GM11168 (cell line): ENCODE measurements around the gene KLHL5.
"Not testable (repeated sequence)": the region's sequence is repeated elsewhere in the genome, so short reads cannot be mapped to it uniquely, and the experiment has no call there.

ENCODE experiments used
- in situ Hi-C: fragments of 300-500 bp; cut with MboI; formaldehyde crosslinking; loops from one replicate; pipeline ENCODE4 v1.12.0; 2022; ENCODE audit warnings: low sequenced_read_pairs; ENCODE audit not compliant: unreplicated experiment

KLHL5 gene

GRCh38 chr4:39062094-39062769 is at the start of gene KLHL5:
KLHL5 (plus strand) TSS chr4:39062232; CDS start chr4:39062653, 421 bp downstream.
- in situ Hi-C loops = no loop called here

GRCh38 chr4:39014028-39014427 is 48.0 kb upstream of the KLHL5 start:
- in situ Hi-C loops = no loop called here

GRCh38 chr4:39020130-39020529 is 41.9 kb upstream of the KLHL5 start:
- in situ Hi-C loops = no loop called here

GRCh38 chr4:39021631-39022030 is 40.4 kb upstream of the KLHL5 start:
- in situ Hi-C loops = no loop called here

- in situ Hi-C loops = no loop called here
These were observed 39.8 kb upstream of the KLHL5 start for GRCh38 chr4:39022241-39022640.

GRCh38 chr4:39023059-39023458 is 39.0 kb upstream of the KLHL5 start:
- in situ Hi-C loops = no loop called here

GRCh38 chr4:39024311-39024865 is 37.6 kb upstream of the KLHL5 start:
- in situ Hi-C loops = no loop called here

GRCh38 chr4:39025552-39026085 is 36.4 kb upstream of the KLHL5 start:
- in situ Hi-C loops = no loop called here

- in situ Hi-C loops = no loop called here
These were observed 35.9 kb upstream of the KLHL5 start for GRCh38 chr4:39026096-39026495.

- in situ Hi-C loops = no loop called here
These were observed 32.0 kb upstream of the KLHL5 start for GRCh38 chr4:39029752-39030694.

GRCh38 chr4:39030725-39031124 is 31.3 kb upstream of the KLHL5 start:
- in situ Hi-C loops = no loop called here

- in situ Hi-C loops = not testable (repeated sequence)
These were observed 30.4 kb upstream of the KLHL5 start for GRCh38 chr4:39031590-39032020.

- in situ Hi-C loops = no loop called here
These were observed 29.6 kb upstream of the KLHL5 start, which contains the start of gene TMEM156 for GRCh38 chr4:39032218-39033085. TMEM156 (minus strand) TSS chr4:39032409; CDS start chr4:39032313, 96 bp downstream.

- in situ Hi-C loops = no loop called here
These were observed 25.9 kb upstream of the KLHL5 start for GRCh38 chr4:39036172-39036571.

GRCh38 chr4:39037491-39037825 is 24.6 kb upstream of the KLHL5 start:
- in situ Hi-C loops = no loop called here

- in situ Hi-C loops = no loop called here
These were observed 24.1 kb upstream of the KLHL5 start for GRCh38 chr4:39037941-39038340.

- in situ Hi-C loops = no loop called here
These were observed 22.9 kb upstream of the KLHL5 start for GRCh38 chr4:39039108-39039507.

GRCh38 chr4:39042366-39042765 is 19.7 kb upstream of the KLHL5 start:
- in situ Hi-C loops = no loop called here

GRCh38 chr4:39043058-39043860 is 18.8 kb upstream of the KLHL5 start:
- in situ Hi-C loops = no loop called here
